ENCODE data around the gene SMIM34. TPM values are rescaled to one million over a fixed set of nuclear protein-coding genes. Genes with fewer than 3 reads are reported as not detected.

Gene SMIM34
- total and polyA plus RNA-seq, 2 donors (not counting 1 experiment from before 2014, with no cell fraction given) = not detected

DNA sequence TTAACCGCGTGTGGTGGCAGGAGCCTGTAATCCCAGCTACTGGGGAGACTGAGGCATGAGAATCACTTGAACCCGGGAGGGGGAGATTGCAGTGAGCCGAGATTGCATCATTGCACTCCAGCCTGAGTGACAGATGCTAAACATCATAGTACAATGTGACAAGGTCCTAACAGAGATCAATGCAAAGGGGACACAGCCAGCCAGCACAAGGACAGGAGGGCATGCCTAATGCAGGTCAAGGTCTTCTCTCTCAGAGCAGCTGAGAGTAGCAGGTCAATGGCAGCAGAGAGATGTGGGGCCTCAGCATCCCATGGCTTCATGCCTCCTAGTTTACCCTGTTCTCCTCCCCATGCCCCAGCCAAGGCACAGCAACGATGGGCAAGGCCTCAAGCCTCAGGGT is 51.4 kb downstream of the SMIM34 start:
- Histone ChIP-seq H3K4me3 (ENCODE audit: control extremely low read depth in 1 of 5, extremely low read depth in 1 of 5, insufficient read depth in 1 of 5, low read depth in 2 of 5, low read length in 4 of 5) (no peak overlapping the region), H3K79me2 (ENCODE audit: control insufficient read depth, insufficient read depth, low read length) (no peaks in the 10 kb centered on the region), H3K4me1 (ENCODE audit: control insufficient read depth in 2 of 2, insufficient read depth in 2 of 2, low read length in 2 of 2) (no peaks in the 10 kb centered on the region), H3K4me2 (replicated peaks; ENCODE audit: low read depth, low read length, poor library complexity, severe bottlenecking) (no peak overlapping the region), H3K36me3 (replicated peaks in 1 of 2; ENCODE audit: control extremely low read depth in 1 of 2, control insufficient read depth in 1 of 2, extremely low read depth in 1 of 2, insufficient read depth in 2 of 2, low read length in 1 of 2) (no peaks in the 10 kb centered on the region), H3K27ac (ENCODE audit: low read length in 2 of 2) (no peak overlapping the region), H3K27me3 (replicated peaks in 1 of 4; ENCODE audit: control extremely low read depth in 1 of 4, control insufficient read depth in 3 of 4, insufficient read depth in 4 of 4, low read length in 3 of 4) (peaks cover 0 to 3% (median 0%) of the 10 kb centered on the region in 4 experiments), H3K9me3 (ENCODE audit: control extremely low read depth in 1 of 3, control insufficient read depth in 2 of 3, insufficient read depth in 1 of 3, low read length in 2 of 3) (no peaks in the 10 kb centered on the region), H4K20me1 (ENCODE audit: control insufficient read depth, insufficient read depth, low read length, poor library complexity, severe bottlenecking) (no peaks in the 10 kb centered on the region), H2AFZ (ENCODE audit: insufficient read depth, low read depth, low read length, poor library complexity, severe bottlenecking) (no peak overlapping the region), H3K9ac (ENCODE audit: low read length) (no peak overlapping the region)
- no peak for TF ChIP-seq CTCF (IDR thresholded peaks at IDR 0.05)
- TF ChIP-seq EZH2 (IDR thresholded peaks at IDR 0.05; ENCODE audit: borderline replicate concordance, insufficient read depth, low read depth, low read length, poor library complexity, severe bottlenecking) = no peak
- Mint-ChIP-seq H3K27me3 (peaks cover 20% of the 10 kb centered on the region), H3K27ac (no peak overlapping the region), H3K9me3 (ENCODE audit: insufficient read depth) (no peaks in the 10 kb centered on the region), H3K4me1 (no peaks in the 10 kb centered on the region), H3K4me3 (no peak overlapping the region)
- ChIA-PET POLR2A (no interaction called here), CTCF (no interaction called here)
- ATAC-seq (ENCODE audit: low read depth) = no peak
- no peak for DNase-seq
- 98% methylated on average over 4 of the region's 5 CpGs for WGBS (ENCODE audit: insufficient coverage)
- intact Hi-C loops (cut with micrococcal nuclease) = no loop called here

DNA sequence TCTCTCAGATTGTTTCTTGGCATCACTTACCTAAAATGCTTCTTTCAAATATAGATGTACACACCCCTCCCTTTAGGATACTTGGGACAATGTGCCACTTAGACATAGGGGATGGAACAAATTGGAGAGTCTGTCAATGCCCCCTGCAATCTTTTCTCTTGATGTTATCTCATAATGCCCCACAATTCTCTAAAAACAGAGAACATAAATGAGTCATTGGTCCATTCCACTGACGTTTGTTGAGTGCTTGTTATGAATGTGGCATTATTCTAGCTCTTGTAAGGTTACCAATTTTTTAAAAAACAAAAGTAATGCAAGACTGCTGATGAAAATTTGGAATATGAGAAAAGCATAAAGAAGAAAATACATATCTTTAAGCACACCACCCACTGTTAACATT is 54.0 kb downstream of the SMIM34 start:
- Mint-ChIP-seq H3K4me3 (no peak overlapping the region), H3K9me3 (ENCODE audit: insufficient read depth) (no peaks in the 10 kb centered on the region), H3K27me3 (peaks cover 20% of the 10 kb centered on the region), H3K4me1 (no peaks in the 10 kb centered on the region), H3K27ac (no peak overlapping the region)
- no peaks in the 10 kb centered on the region for H4K20me1 ChIP-seq (ENCODE audit: control insufficient read depth, insufficient read depth, low read length, poor library complexity, severe bottlenecking)
- H3K9me3 ChIP-seq (ENCODE audit: control extremely low read depth in 1 of 3, control insufficient read depth in 2 of 3, insufficient read depth in 1 of 3, low read length in 2 of 3) = no peaks in the 10 kb centered on the region
- no peak overlapping the region for H2AFZ ChIP-seq (ENCODE audit: insufficient read depth, low read depth, low read length, poor library complexity, severe bottlenecking)
- no peaks in the 10 kb centered on the region for H3K36me3 ChIP-seq (replicated peaks in 1 of 2; ENCODE audit: control extremely low read depth in 1 of 2, control insufficient read depth in 1 of 2, extremely low read depth in 1 of 2, insufficient read depth in 2 of 2, low read length in 1 of 2)
- no peak overlapping the region for H3K27ac ChIP-seq (ENCODE audit: low read length in 2 of 2)
- H3K4me2 ChIP-seq (replicated peaks; ENCODE audit: low read depth, low read length, poor library complexity, severe bottlenecking) = no peak overlapping the region
- H3K4me1 ChIP-seq (ENCODE audit: control insufficient read depth in 2 of 2, insufficient read depth in 2 of 2, low read length in 2 of 2) = no peaks in the 10 kb centered on the region
- no peak overlapping the region for H3K9ac ChIP-seq (ENCODE audit: low read length)
- no peak overlapping the region for H3K4me3 ChIP-seq (ENCODE audit: control extremely low read depth in 1 of 5, extremely low read depth in 1 of 5, insufficient read depth in 1 of 5, low read depth in 2 of 5, low read length in 4 of 5)
- H3K27me3 ChIP-seq (replicated peaks in 1 of 4; ENCODE audit: control extremely low read depth in 1 of 4, control insufficient read depth in 3 of 4, insufficient read depth in 4 of 4, low read length in 3 of 4) = peaks cover 0 to 3% (median 0%) of the 10 kb centered on the region in 4 experiments
- WGBS (ENCODE audit: insufficient coverage) = no CpG with 5 or more reads among the region's 1 CpG
- intact Hi-C loops (cut with micrococcal nuclease) = no loop called here
- ChIA-PET CTCF (no interaction called here), POLR2A (no interaction called here)
- TF ChIP-seq CTCF (IDR thresholded peaks at IDR 0.05) (no peak), EZH2 (IDR thresholded peaks at IDR 0.05; ENCODE audit: borderline replicate concordance, insufficient read depth, low read depth, low read length, poor library complexity, severe bottlenecking) (no peak)
- ATAC-seq (ENCODE audit: low read depth) (no peak), DNase-seq (no peak)
- no peaks in the 10 kb centered on the region for H3K79me2 ChIP-seq (ENCODE audit: control insufficient read depth, insufficient read depth, low read length)

Small RNAs within 50 kb of the gene (small RNA-seq; reads per million reads assigned to genes)
- gene RF00614 (ENCODE audit: insufficient read length, low read depth, low replicate concordance) = not detected

Other genes with a start within 250 kb of the SMIM34 start
- not detected in 2 replicates for gene KCNE2, start 59.9 kb downstream of the SMIM34 start, total RNA-seq
- gene KCNE2, start 59.9 kb downstream of the SMIM34 start, polyA plus RNA-seq = not detected in 2 replicates
- 9.2 and 10.6 TPM in 2 replicates for gene SMIM11, start 48.4 kb downstream of the SMIM34 start, total RNA-seq
- 8.7 and 10.3 TPM in 2 replicates for gene SMIM11, start 48.4 kb downstream of the SMIM34 start, polyA plus RNA-seq
- gene KCNE1, start 88.3 kb upstream of the SMIM34 start, total RNA-seq = 0.17 and 0.34 TPM in 2 replicates
- 0.10 TPM in 1 of 2 replicates, not detected in the other for gene KCNE1, start 88.3 kb upstream of the SMIM34 start, polyA plus RNA-seq
- 4.2 and 4.4 TPM in 2 replicates for gene RCAN1, start 191.2 kb upstream of the SMIM34 start, total RNA-seq
- 0.91 and 0.97 TPM in 2 replicates for gene RCAN1, start 191.2 kb upstream of the SMIM34 start, polyA plus RNA-seq
- gene CLIC6, start 245.0 kb upstream of the SMIM34 start, total RNA-seq = 0.07 TPM in 2 replicates
- 0.01 TPM in 1 of 2 replicates, not detected in the other for gene CLIC6, start 245.0 kb upstream of the SMIM34 start, polyA plus RNA-seq